HEK293 (cell line): ENCODE results near the gene NAXE.

Experiments
- GLI2 ChIP-seq: fragments of 450-650 bp; formaldehyde crosslinking; IDR thresholded peaks from 2 replicates; pipeline ENCODE4; 2017; ENCODE audit warnings: missing biosample characterization, missing genetic modification characterization, low read depth, borderline replicate concordance
- HOXC10 ChIP-seq: sonication (generic); formaldehyde crosslinking; IDR thresholded peaks from 2 replicates; pipeline ENCODE4 v1.8.1; 2023; ENCODE audit warnings: mild to moderate bottlenecking, missing genetic modification reagents
- KLF7 ChIP-seq: fragments of 450-650 bp; formaldehyde crosslinking; IDR thresholded peaks from 2 replicates; pipeline ENCODE4 v1.5.1; 2016; ENCODE audit warnings: missing biosample characterization, missing genetic modification characterization, borderline replicate concordance
- SCRT2 ChIP-seq: fragments of 450-650 bp; formaldehyde crosslinking; IDR thresholded peaks from 2 replicates; pipeline ENCODE4 v1.5.1; 2016; ENCODE audit warnings: missing biosample characterization, missing genetic modification characterization
- SETDB1 ChIP-seq: IDR thresholded peaks from one replicate; pipeline ENCODE4 v1.6.1; 2017; ENCODE audit warnings: mild to moderate bottlenecking, low read length, moderate library complexity, mixed read lengths; ENCODE audit not compliant: insufficient read length
- WT1 ChIP-seq: fragments of 450-650 bp; formaldehyde crosslinking; IDR thresholded peaks from 2 replicates; pipeline ENCODE4 v1.5.1; 2016; ENCODE audit warnings: missing biosample characterization, missing genetic modification characterization
- YY2 ChIP-seq: fragments of 450-650 bp; formaldehyde crosslinking; IDR thresholded peaks from 2 replicates; pipeline ENCODE4 v1.5.1; 2016; ENCODE audit warnings: missing biosample characterization, missing genetic modification characterization
- ZBTB21 ChIP-seq: fragments of 450-650 bp; formaldehyde crosslinking; IDR thresholded peaks from 2 replicates; pipeline ENCODE4 v1.5.1; 2017; ENCODE audit warnings: missing biosample characterization, missing genetic modification characterization
- ZBTB49 ChIP-seq: fragments of 450-650 bp; formaldehyde crosslinking; IDR thresholded peaks from 2 replicates; pipeline ENCODE4 v1.5.1; 2016; ENCODE audit warnings: missing biosample characterization, missing genetic modification characterization, low read depth
- ZBTB6 ChIP-seq: fragments of 450-650 bp; formaldehyde crosslinking; IDR thresholded peaks from 2 replicates; pipeline ENCODE4 v1.5.1; 2017; ENCODE audit warnings: missing biosample characterization, missing genetic modification characterization
- ZFHX2 ChIP-seq: fragments of 450-650 bp; formaldehyde crosslinking; conservative IDR thresholded peaks from 2 replicates; pipeline ENCODE4 v1.5.1; 2016; ENCODE audit warnings: missing biosample characterization, missing genetic modification characterization
- ZFP3 ChIP-seq: fragments of 450-650 bp; formaldehyde crosslinking; IDR thresholded peaks from 2 replicates; pipeline ENCODE4 v1.5.1; 2016; ENCODE audit warnings: low read depth, missing biosample characterization, missing genetic modification characterization
- ZNF10 ChIP-seq: fragments of 450-650 bp; formaldehyde crosslinking; IDR thresholded peaks from 2 replicates; pipeline ENCODE4 v1.5.1; 2017; ENCODE audit warnings: missing biosample characterization, missing genetic modification characterization
- ZNF169 ChIP-seq: fragments of 450-650 bp; formaldehyde crosslinking; IDR thresholded peaks from 2 replicates; pipeline ENCODE4 v1.5.1; 2016; ENCODE audit warnings: missing biosample characterization, missing genetic modification characterization
- ZNF239 ChIP-seq: fragments of 450-650 bp; formaldehyde crosslinking; IDR thresholded peaks from 2 replicates; pipeline ENCODE4 v1.5.1; 2016; ENCODE audit warnings: missing biosample characterization, missing genetic modification characterization
- ZNF350 ChIP-seq: fragments of 450-650 bp; formaldehyde crosslinking; IDR thresholded peaks from 2 replicates; pipeline ENCODE4 v1.5.0; 2017; ENCODE audit warnings: missing biosample characterization, mild to moderate bottlenecking, missing genetic modification characterization
- ZNF391 ChIP-seq: fragments of 450-650 bp; formaldehyde crosslinking; IDR thresholded peaks from 2 replicates; pipeline ENCODE4 v1.5.1; 2016; ENCODE audit warnings: low read depth, missing biosample characterization, missing genetic modification characterization, borderline replicate concordance
- ZNF394 ChIP-seq: fragments of 450-650 bp; formaldehyde crosslinking; IDR thresholded peaks from 2 replicates; pipeline ENCODE4 v1.5.1; 2016; ENCODE audit warnings: missing biosample characterization, missing genetic modification characterization, mild to moderate bottlenecking, moderate library complexity, borderline replicate concordance
- ZNF518A ChIP-seq: fragments of 450-650 bp; formaldehyde crosslinking; conservative IDR thresholded peaks from 2 replicates; pipeline ENCODE4 v1.5.1; 2016; ENCODE audit warnings: low read depth, missing biosample characterization, missing genetic modification characterization
- ZNF596 ChIP-seq: fragments of 450-650 bp; IDR thresholded peaks from 2 replicates; pipeline ENCODE4 v1.5.0; 2018; ENCODE audit warnings: missing biosample characterization, mild to moderate bottlenecking, missing genetic modification characterization, moderate library complexity
- ZNF623 ChIP-seq: fragments of 450-650 bp; formaldehyde crosslinking; IDR thresholded peaks from 2 replicates; pipeline ENCODE4 v1.5.1; 2016; ENCODE audit warnings: missing biosample characterization, missing genetic modification characterization
- ZNF654 ChIP-seq: fragments of 450-650 bp; formaldehyde crosslinking; IDR thresholded peaks from 2 replicates; pipeline ENCODE4 v1.5.1; 2016; ENCODE audit warnings: low read depth, missing biosample characterization, missing genetic modification characterization
- ZNF677 ChIP-seq: fragments of 450-650 bp; IDR thresholded peaks from 2 replicates; pipeline ENCODE4 v1.5.0; 2018; ENCODE audit warnings: missing biosample characterization, mild to moderate bottlenecking, missing genetic modification characterization, moderate library complexity
- ZNF843 ChIP-seq: fragments of 450-650 bp; formaldehyde crosslinking; IDR thresholded peaks from 2 replicates; pipeline ENCODE4 v1.5.1; 2016; ENCODE audit warnings: missing biosample characterization, missing genetic modification characterization
- ZXDB ChIP-seq: fragments of 450-650 bp; formaldehyde crosslinking; IDR thresholded peaks from 2 replicates; pipeline ENCODE4 v1.5.1; 2016; ENCODE audit warnings: missing biosample characterization, missing genetic modification characterization
- TF ChIP-seq, protein P1 (sequence below): fragments of 450-650 bp; formaldehyde crosslinking; IDR thresholded peaks from 2 replicates; pipeline ENCODE4 v1.5.1; 2016; ENCODE audit warnings: missing biosample characterization, missing genetic modification characterization
- TF ChIP-seq, protein P2 (sequence below): fragments of 450-650 bp; formaldehyde crosslinking; IDR thresholded peaks from 2 replicates; pipeline ENCODE4 v1.5.1; 2017; ENCODE audit warnings: missing biosample characterization, missing genetic modification characterization

NAXE gene

DNA sequence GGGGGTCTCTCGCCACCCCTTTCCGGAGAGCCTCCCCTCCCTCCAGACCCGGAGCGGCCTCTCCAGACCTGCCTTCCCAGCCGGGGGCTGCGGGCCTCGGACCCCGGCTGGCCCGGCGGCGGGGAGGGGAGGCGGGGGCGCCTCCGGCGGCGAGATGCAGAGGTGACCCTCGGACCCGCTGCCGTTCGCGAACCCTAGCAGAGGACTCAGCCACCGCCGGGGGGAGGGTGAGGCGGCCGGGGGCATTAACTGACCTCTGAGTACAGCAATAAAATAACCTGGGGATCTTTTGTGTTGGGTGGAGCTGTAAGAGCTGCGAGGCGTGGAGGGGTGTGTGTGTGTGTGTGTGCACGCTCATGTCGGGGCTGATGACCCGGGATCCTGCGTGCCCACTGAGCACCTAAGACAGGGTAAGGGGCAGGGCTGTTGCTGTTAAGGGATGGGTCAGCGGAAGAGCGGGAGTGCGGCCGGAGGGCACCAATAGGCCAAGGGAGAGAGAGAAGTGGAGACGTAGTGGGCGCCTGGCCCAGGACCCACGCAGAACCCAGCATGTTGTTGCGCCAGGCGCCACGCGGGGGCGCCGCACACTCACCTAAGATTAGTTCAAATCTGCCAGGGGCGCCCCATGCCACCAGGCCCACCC, 34.0 kb downstream of the NAXE start (continued):
- TF ChIP-seq ZNF350 (tag by site-specific recombination) (no peak), ZXDB (tag by site-specific recombination) (no peak), ZNF623 (tag by site-specific recombination) (no peak), GLI2 (tag by site-specific recombination) (no peak), ZNF10 (tag by site-specific recombination) (peak; percentile 79; the same call in 1 of the 2 replicates), ZNF391 (tag by site-specific recombination) (no peak), ZNF169 (tag by site-specific recombination) (no peak), ZNF843 (no peak), ZBTB6 (no peak), HOXC10 (no peak), ZFP3 (tag by site-specific recombination) (no peak), KLF7 (tag by site-specific recombination) (no peak), ZNF394 (0 out of 2 replicates have a peak, but pooled peaks have one; percentile 4), ZNF239 (tag by site-specific recombination) (no peak), ZNF677 (tag by site-specific recombination) (no peak), SCRT2 (tag by site-specific recombination) (no peak), ZNF596 (tag by site-specific recombination) (no peak), ZFHX2 (peak; percentile 80), WT1 (peak; percentile 13; the same call in 1 of the 2 replicates), ZNF518A (tag by site-specific recombination) (no peak), ZBTB49 (tag by site-specific recombination) (no peak), ZBTB21 (tag by site-specific recombination) (no peak), SETDB1 (no peak), ZNF654 (peak; percentile 53), YY2 (tag by site-specific recombination) (no peak)
- TF ChIP-seq, protein P1, sequence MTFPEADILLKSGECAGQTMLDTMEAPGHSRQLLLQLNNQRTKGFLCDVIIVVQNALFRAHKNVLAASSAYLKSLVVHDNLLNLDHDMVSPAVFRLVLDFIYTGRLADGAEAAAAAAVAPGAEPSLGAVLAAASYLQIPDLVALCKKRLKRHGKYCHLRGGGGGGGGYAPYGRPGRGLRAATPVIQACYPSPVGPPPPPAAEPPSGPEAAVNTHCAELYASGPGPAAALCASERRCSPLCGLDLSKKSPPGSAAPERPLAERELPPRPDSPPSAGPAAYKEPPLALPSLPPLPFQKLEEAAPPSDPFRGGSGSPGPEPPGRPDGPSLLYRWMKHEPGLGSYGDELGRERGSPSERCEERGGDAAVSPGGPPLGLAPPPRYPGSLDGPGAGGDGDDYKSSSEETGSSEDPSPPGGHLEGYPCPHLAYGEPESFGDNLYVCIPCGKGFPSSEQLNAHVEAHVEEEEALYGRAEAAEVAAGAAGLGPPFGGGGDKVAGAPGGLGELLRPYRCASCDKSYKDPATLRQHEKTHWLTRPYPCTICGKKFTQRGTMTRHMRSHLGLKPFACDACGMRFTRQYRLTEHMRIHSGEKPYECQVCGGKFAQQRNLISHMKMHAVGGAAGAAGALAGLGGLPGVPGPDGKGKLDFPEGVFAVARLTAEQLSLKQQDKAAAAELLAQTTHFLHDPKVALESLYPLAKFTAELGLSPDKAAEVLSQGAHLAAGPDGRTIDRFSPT (tag by site-specific recombination), result peak; percentile 93
- TF ChIP-seq, protein P2, sequence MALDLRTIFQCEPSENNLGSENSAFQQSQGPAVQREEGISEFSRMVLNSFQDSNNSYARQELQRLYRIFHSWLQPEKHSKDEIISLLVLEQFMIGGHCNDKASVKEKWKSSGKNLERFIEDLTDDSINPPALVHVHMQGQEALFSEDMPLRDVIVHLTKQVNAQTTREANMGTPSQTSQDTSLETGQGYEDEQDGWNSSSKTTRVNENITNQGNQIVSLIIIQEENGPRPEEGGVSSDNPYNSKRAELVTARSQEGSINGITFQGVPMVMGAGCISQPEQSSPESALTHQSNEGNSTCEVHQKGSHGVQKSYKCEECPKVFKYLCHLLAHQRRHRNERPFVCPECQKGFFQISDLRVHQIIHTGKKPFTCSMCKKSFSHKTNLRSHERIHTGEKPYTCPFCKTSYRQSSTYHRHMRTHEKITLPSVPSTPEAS, result peak; percentile 91
